Vagina (tissue), 2 donors: ENCODE measurements around the gene PIP5K1C. TPM values are rescaled to one million over a fixed set of nuclear protein-coding genes. Genes with fewer than 3 reads are reported as not detected.

Experiments
- DNase-seq, 2 donors: peaks; one replicate each; pipeline ENCODE4 v3.0.0-alpha.2; 2017; ENCODE audit errors: extremely low spot score in 2 of 2
- H3K27ac ChIP-seq: fragments of 200-600 bp; sonication (generic); one replicate; pipeline ENCODE4 v1.5.1; 2019
- H3K27me3 ChIP-seq: fragments of 200-600 bp; sonication (generic); one replicate; pipeline ENCODE4 v1.5.1; 2019
- H3K36me3 ChIP-seq, 2 donors: fragments of 200-600 bp; sonication (generic); one replicate each; pipeline ENCODE4 v1.5.1; 2017 to 2019
- H3K4me1 ChIP-seq: fragments of 200-600 bp; sonication (generic); one replicate; pipeline ENCODE4 v1.5.1; 2019
- H3K4me3 ChIP-seq, 2 donors: fragments of 200-600 bp; sonication (generic); 1 replicate in 1 of 2; 2 replicates in 1 of 2; pipeline ENCODE4 v1.5.1; 2016 to 2019
- H3K9me3 ChIP-seq: fragments of 200-600 bp; sonication (generic); one replicate; pipeline ENCODE4 v1.5.1; 2019
- POLR2A ChIP-seq, 2 donors: fragments of 450-650 bp; IDR thresholded peaks; one replicate each; pipeline ENCODE4 v1.6.1; 2017; ENCODE audit warnings: antibody characterized with exemption in 2 of 2, mild to moderate bottlenecking in 2 of 2, moderate library complexity in 2 of 2
- POLR2AphosphoS5 ChIP-seq, 2 donors: sonication (generic); formaldehyde crosslinking; IDR thresholded peaks; one replicate each; pipeline ENCODE4 v1.9.0; 2017; ENCODE audit warnings: antibody characterized with exemption in 2 of 2, mild to moderate bottlenecking in 2 of 2, low read depth in 1 of 2; ENCODE audit not compliant: insufficient read depth in 1 of 2
- intact Hi-C: fragments of 100-400 bp; cut with DNase I; formaldehyde crosslinking; loops from one replicate; pipeline ENCODE4 v1.15.1; 2023
- total RNA-seq: library from RNA; depleted of rRNA; stranded (reverse); fragments of >200 nt; gene quantifications from one replicate; pipeline ENCODE4 v1.2.3, GENCODE V29; 2016
- TF ChIP-seq, protein P1 (sequence below), 3 experiments: fragments of 450-650 bp in 2 of 3; fragments of 200-600 bp in 1 of 3; sonication (generic) in 1 of 3; IDR thresholded peaks; one replicate each; pipeline ENCODE4 v1.5.1; 2017 to 2019; ENCODE audit warnings: antibody characterized with exemption in 3 of 3, mild to moderate bottlenecking in 2 of 3, moderate library complexity in 2 of 3

Gene PIP5K1C
- total RNA-seq, 1 donor from 2014 or later, result 24.1 TPM

DNA sequence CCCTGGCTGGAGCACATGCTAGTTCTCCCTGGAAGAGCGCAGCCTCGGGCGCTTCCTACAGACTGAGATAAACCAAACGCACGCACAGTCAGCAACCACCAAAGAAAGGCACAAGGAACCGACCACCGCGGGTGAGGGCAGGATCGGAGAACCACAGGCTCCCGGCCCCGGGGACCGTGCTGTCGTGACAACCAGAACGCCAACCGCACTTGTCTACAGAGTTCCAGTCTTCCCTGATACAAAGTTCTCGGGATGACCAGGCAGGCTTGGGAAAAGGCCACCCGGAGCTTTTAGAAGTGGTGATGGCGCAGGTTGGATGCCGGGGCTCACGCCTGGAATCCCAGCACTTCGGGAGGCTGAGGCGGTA, 40.5 kb downstream of the PIP5K1C start:
- Histone ChIP-seq H3K4me1 (peaks cover 11% of the 10 kb centered on the region), H3K27ac (no peak overlapping the region), H3K9me3 (no peaks in the 10 kb centered on the region), H3K4me3 (no peak overlapping the region), H3K36me3 (peaks cover 0 to 57% of the 10 kb centered on the region in 2 donors), H3K27me3 (no peaks in the 10 kb centered on the region)
- DNase-seq, result no peak
- intact Hi-C loops, result no loop called here
- TF ChIP-seq POLR2A (IDR thresholded peaks at IDR 0.05), result no peak
- TF ChIP-seq, protein P1, sequence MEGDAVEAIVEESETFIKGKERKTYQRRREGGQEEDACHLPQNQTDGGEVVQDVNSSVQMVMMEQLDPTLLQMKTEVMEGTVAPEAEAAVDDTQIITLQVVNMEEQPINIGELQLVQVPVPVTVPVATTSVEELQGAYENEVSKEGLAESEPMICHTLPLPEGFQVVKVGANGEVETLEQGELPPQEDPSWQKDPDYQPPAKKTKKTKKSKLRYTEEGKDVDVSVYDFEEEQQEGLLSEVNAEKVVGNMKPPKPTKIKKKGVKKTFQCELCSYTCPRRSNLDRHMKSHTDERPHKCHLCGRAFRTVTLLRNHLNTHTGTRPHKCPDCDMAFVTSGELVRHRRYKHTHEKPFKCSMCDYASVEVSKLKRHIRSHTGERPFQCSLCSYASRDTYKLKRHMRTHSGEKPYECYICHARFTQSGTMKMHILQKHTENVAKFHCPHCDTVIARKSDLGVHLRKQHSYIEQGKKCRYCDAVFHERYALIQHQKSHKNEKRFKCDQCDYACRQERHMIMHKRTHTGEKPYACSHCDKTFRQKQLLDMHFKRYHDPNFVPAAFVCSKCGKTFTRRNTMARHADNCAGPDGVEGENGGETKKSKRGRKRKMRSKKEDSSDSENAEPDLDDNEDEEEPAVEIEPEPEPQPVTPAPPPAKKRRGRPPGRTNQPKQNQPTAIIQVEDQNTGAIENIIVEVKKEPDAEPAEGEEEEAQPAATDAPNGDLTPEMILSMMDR (IDR thresholded peaks at IDR 0.05), result no peak
- TF ChIP-seq POLR2AphosphoS5 (IDR thresholded peaks at IDR 0.05; ENCODE audit: insufficient read depth in 1 of 2, low read depth in 1 of 2), result no peak

DNA sequence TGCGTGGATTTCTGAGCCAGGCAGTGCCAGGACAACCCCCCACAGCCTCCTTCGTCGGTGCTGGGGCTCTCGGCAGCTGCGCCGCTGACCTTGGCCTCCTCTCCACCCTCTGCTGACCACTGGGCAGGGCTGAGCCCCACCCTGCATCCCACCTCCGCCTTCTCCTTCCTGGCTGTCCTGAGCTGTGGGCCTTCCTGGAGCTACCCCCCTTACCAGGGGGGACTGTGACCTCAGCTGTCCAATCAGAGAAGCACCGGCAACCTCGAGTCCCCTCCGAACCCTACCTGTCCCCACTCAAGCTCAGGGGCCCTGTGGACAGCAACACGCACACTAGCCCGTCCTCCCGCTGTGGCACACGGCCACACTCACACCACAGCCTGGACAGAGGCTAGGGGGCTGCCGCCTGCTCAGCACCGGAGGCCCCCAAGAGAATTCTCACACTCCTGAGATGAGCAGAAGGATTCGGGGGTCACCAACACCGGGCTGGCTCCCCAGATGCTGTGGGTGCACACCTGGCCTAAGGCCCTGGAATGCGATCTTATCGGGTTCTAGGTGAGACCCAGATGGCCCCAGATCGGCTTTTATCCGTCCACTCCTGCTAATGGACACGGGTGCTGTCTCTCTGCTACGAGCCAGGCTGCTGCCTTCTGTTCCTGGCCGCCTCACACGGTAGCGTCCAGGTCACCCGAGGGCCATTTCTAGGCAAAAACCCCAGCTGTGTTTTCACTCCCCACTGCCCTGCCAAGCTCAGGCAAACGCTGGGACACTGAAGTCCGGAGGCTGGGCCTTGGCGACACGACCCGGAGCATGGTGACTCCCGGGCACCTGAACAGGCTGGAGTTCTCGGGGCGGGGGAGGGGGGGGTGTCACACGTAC, 41.2 kb downstream of the PIP5K1C start:
- Histone ChIP-seq H3K9me3 (no peaks in the 10 kb centered on the region), H3K36me3 (peaks cover 0 to 53% of the 10 kb centered on the region in 2 donors), H3K27ac (no peak overlapping the region), H3K4me3 (no peak overlapping the region), H3K27me3 (no peaks in the 10 kb centered on the region), H3K4me1 (peaks cover 11% of the 10 kb centered on the region)
- intact Hi-C loops, result no loop called here
- DNase-seq, result no peak
- no peak for TF ChIP-seq POLR2AphosphoS5 (IDR thresholded peaks at IDR 0.05; ENCODE audit: insufficient read depth in 1 of 2, low read depth in 1 of 2)
- TF ChIP-seq, protein P1 (IDR thresholded peaks at IDR 0.05), result no peak
- no peak for TF ChIP-seq POLR2A (IDR thresholded peaks at IDR 0.05)

DNA sequence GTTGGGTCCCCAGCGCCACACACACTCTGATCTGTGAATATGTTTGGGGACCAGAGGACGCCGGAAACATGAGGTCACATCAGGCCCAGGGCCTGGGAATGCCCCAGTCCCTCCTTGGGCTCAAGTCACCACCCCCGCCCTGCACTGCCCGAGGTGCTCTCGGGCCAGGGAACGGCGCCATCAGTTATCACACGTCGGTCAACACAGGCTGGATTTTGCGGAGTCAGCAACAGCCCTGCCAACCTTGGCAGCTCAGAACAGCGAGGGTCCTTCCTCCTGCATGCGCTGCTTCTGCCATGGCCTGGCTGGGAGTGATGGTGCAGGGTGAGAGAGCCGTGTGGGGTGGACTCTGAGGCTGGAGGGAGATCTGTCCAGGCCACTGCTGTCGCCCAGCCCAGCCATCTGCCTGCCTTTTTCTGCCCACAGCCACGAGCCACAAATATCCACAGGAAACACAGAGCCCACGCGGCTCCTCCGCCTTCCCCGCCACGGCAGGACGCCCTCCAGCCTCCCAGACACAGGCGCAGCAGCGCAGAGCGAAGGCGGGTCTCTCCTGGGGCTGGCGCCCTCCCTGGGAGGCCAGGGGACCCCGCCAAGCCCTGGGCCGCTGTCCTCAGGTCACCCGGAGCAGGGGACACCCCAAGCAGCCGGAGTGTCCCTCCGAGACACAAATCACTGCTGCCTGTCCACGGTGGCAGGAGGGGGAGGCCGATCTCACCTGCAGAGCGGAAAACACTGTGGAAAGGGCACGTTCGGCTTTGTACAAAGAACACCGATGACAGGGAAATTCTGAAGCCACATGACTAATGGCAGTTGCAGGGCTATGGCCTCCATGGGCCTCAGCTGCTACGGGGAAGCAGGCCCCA, 42.0 kb downstream of the PIP5K1C start:
- DNase-seq, result no peak
- H3K27ac ChIP-seq, result no peak overlapping the region
- TF ChIP-seq, protein P1 (IDR thresholded peaks at IDR 0.05), result no peak
- TF ChIP-seq POLR2A (IDR thresholded peaks at IDR 0.05), result no peak
- TF ChIP-seq POLR2AphosphoS5 (IDR thresholded peaks at IDR 0.05; ENCODE audit: insufficient read depth in 1 of 2, low read depth in 1 of 2), result no peak
- H3K4me1 ChIP-seq, result peaks cover 11% of the 10 kb centered on the region
- no peaks in the 10 kb centered on the region for H3K27me3 ChIP-seq
- H3K4me3 ChIP-seq, result no peak overlapping the region
- peaks cover 0 to 53% of the 10 kb centered on the region in 2 donors for H3K36me3 ChIP-seq
- intact Hi-C loops, result no loop called here
- no peaks in the 10 kb centered on the region for H3K9me3 ChIP-seq

DNA sequence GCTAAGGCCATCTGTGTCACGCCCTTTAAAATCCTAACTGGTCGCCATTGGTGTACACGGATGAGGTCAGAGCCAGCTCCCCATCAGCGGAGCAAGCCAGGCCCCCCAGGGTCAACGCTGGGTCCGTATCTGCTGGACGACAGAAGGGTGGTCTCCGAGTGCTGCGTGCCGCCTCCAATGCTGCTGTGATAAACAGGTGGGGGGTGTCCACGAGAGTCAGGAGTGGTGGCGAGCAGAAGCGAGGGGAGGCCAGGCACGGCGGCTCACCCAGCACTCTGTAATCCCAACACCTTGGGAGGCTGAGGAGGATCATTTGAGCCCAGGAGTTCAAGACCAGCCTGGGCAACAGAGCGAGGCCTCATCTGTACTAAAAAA, 42.9 kb downstream of the PIP5K1C start:
- H3K36me3 ChIP-seq, result peaks cover 0 to 56% of the 10 kb centered on the region in 2 donors
- peaks cover 11% of the 10 kb centered on the region for H3K4me1 ChIP-seq
- no peak for TF ChIP-seq POLR2AphosphoS5 (IDR thresholded peaks at IDR 0.05; ENCODE audit: insufficient read depth in 1 of 2, low read depth in 1 of 2)
- no peak for TF ChIP-seq POLR2A (IDR thresholded peaks at IDR 0.05)
- H3K27me3 ChIP-seq, result no peaks in the 10 kb centered on the region
- H3K4me3 ChIP-seq, result no peak overlapping the region
- intact Hi-C loops, result no loop called here
- no peaks in the 10 kb centered on the region for H3K9me3 ChIP-seq
- no peak overlapping the region for H3K27ac ChIP-seq
- no peak for DNase-seq

DNA sequence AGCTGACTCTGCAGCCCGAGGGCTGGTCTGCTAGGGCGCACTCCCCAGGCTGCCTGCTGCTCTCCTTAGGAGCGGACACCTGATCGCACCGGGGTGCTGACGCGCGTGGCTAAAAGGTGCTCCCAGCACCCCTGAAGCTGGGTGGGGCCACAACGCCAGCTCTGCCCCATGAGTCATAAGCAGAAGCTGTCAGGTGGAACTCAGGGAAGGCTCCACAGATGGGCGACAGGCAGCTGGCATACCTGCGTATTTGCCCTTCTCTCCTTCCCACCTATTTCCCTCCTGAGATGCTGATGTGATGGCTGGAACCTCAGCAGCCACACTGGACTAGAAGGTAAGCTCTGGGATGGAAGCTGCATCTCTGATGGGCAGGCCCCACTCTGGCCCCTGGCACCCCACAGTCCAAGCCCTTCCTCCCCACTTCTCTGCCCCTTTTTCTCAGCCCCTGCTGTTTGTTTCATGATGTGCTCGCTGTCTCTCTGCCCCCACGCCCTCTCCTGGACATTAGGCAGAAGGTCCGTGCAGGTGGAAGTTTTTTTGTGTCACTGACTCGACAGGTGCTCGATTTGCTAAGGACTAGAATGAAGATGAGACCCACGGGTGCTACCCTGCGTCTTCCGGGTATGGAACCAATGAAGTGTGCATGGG, 43.4 kb downstream of the PIP5K1C start:
- no peak for TF ChIP-seq POLR2A (IDR thresholded peaks at IDR 0.05)
- no peak for TF ChIP-seq POLR2AphosphoS5 (IDR thresholded peaks at IDR 0.05; ENCODE audit: insufficient read depth in 1 of 2, low read depth in 1 of 2)
- TF ChIP-seq, protein P1 (IDR thresholded peaks at IDR 0.05), result no peak
- H3K36me3 ChIP-seq, result peaks cover 0 to 61% of the 10 kb centered on the region in 2 donors
- H3K4me3 ChIP-seq, result no peak overlapping the region
- peaks cover 11% of the 10 kb centered on the region for H3K4me1 ChIP-seq
- H3K27me3 ChIP-seq, result no peaks in the 10 kb centered on the region
- H3K27ac ChIP-seq, result no peak overlapping the region
- no peak for DNase-seq
- no peaks in the 10 kb centered on the region for H3K9me3 ChIP-seq
- intact Hi-C loops, result no loop called here
